Measurements from ENCODE around the gene BAIAP2L1.

GRCh38 chr7:98346515-98347069 lies 54.3 kb downstream of the BAIAP2L1 start:
- TF ChIP-seq CTCF (IDR thresholded peaks at IDR 0.05; ENCODE audit: insufficient read depth, low read depth, low read length) (no peak), EZH2 (IDR thresholded peaks at IDR 0.05; ENCODE audit: insufficient read depth, low read length) (no peak)
